Stimulated activated CD8-positive, alpha-beta memory T cell treated with anti-CD3 and anti-CD28 coated beads, Interleukin-12 subunit alpha, Interleukin-12 subunit beta, amount 100 ng/mL, for 24 hours (primary cell): ENCODE results near the gene MICOS13.
"Not testable (repeated sequence)": the region's sequence is repeated elsewhere in the genome, so short reads cannot be mapped to it uniquely, and the experiment has no call there.

Experiments
- DNase-seq: peaks from one replicate; pipeline ENCODE4 v3.0.0-alpha.2; 2020; ENCODE audit errors: extremely low read depth

The MICOS13 gene

DNA sequence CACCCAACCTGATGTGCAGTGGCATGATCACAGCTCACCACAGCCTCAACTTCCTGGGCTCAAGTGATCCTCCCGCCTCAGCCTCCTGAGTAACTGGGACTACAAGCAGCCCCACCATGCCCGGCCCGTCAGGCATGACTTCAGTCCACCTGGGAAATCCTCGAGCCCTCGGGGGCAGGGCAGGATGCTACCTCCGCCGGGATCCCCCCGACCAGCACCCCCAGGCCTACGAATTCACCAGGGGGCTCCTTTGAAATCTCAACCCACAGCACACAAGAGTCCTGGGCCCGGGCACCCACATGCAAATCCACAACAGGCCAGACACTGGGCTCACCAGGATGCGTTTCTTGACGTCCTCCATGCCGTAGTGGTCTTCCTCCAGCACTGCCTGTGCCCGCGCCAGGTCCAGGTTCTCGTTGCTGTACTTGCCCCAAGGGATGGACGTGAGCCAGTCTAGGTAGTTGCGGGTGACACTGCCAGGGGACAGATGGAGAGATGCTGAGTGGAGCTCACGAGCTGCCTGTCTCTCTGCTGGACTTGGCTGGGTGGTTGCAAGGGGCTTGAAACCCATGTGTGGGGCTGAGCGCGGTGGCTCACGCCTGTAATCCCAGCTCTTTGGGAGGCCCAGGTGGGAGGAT is 20.3 kb upstream of the MICOS13 start:
- DNase-seq: no peak

DNA sequence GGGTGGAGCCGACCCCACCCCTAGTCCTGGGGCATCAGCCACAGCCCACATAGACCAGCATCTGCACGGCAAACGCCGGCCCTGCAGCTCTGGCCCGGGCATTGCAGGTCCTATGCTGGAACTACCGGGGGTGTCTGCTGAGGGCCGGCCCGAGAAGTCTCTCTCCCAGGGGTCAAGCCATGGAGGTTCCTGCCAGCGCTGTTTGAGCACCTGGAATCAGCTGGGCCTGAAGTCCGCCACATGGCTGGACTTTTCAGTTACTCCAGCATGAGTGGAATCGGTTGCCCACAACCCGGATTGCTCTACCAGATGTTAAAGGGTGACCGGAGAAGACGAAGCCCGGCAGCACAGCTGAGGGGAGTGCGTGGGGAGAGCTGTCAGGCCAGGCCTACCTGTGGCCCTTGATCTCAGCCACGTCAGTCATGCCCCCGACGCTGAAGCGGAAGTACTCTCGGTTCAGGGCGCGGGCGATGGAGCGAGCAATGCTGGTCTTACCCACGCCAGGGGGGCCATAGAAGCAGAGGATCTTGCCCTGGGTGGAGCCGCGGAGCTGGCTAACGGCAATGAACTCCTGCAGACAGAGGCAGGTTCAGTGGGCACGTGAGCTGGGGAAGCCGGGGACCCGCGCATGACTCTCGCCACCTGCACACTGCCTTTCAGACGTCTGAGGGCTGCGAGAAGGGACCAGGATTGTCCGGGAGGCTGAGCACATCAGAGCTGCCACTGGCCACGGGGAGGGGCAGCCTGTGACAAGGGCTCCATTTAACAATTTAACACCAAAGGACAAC is 18.5 kb upstream of the MICOS13 start:
- DNase-seq: no peak

DNA sequence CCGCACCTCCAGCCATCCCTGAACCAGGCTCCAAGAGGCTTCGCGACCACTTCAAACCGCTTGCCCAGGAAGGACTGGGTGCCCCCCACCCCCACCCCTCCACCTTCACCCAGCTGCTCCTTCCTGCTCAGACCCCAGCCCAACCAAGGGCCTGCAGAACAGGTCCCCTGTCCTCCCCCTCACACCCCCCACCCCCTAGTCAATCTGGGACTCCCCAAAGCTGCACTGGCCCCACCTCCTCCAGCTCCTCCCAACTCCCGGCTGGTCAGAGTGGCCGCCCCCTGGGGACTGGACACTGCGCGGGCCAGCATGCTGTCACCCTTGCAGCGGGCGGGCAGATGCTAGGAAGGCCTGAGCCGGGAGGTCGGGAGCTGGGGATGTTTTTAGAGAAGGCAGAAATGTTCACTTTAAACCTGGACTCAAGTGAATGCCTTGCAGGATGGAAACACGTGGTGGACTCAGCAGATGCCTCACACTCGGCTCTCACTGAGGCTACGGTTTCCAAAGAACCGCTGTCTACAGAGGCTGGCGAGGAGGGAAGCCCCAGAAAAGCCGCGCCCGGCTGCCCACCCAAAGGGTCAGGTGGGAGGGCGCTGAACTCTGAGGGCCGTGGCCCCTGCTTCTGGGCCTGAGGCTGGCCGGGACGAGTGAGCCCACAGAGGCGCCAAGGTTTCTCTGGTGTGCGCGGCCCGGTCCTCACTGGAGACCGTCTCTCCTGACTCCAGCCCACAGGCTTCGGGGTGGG is 17.7 kb upstream of the MICOS13 start:
- DNase-seq: no peak

DNA sequence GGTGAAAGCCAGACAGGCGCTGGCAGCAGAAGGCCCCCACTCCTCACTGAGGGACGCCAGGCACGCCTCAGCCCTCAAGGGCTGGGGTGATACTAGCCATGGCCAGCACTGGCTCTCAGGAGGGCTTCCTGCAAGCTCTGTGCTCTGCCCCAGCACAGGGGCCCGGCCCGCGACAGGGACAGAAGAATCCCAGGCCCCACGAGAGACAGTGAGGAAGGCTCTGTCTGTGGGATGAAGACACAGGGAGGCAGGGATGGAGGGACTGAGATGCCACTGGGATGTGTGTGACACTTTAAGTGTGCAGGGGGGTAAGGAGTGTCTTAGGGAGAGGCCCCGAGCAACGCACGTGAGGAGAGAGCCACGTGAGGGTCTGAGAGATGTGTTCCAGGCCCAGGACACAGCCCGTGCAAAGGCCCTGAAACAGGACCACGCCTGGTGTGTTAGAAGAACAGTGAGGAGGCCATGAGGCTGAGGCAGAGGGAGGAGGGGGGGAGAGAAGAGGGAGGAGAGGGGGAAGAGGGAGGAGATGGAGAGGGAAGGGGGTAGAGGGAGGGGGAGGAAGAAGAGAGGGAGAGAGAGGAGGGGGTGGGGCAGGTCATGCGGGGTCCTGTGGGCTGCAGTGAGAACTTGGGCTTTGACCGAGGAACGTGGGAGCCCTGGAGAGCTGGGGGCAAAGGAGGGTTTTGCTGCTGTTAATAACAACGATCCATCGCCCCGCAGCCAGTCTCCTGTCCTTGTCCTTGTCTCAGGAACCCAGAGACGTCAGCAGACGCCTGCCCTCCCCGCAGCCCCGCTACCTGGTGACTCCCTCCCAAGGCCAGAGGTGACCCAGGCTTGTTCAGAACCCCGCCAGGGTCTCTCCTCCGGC is 16.9 kb upstream of the MICOS13 start:
- DNase-seq: no peak

DNA sequence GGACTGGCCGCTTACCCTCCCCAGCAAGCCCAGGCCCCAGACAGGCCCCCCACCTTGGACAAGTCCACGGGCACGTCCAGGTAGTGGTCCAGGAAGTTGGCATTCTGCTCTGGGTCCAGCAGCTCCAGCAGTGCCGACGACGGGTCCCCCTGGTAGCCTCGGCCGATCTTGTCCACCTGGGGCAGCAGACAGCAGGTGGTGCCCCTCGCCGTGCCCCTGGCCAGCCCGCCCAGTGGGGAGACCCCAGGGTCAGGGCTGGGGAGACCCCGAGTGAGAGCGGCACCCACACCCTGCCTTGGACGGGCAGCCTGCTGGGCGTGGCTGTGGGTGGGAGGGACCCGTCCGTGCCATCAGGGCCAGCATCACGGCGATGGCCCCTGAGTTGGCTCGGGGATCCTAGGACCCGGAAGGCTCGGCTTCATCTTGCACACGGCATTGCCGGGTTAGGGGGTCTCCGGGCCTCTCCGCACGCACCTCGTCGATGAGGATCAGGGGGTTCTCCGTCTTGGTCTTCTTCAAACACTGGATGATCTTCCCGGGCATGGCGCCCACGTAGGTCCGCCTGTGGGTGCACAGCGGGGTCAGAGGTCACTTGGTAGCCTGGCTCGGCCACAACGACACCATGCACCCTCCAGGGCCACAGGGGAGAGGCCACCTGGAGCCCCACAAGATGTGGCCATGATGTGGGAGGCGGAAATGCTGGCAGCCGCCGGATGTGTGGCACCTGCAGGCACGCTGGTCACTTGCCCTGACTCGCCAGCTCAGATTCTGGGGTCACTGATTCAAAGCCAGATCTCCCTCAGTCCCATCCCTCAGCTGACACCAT is 16.1 kb upstream of the MICOS13 start:
- DNase-seq: no peak

DNA sequence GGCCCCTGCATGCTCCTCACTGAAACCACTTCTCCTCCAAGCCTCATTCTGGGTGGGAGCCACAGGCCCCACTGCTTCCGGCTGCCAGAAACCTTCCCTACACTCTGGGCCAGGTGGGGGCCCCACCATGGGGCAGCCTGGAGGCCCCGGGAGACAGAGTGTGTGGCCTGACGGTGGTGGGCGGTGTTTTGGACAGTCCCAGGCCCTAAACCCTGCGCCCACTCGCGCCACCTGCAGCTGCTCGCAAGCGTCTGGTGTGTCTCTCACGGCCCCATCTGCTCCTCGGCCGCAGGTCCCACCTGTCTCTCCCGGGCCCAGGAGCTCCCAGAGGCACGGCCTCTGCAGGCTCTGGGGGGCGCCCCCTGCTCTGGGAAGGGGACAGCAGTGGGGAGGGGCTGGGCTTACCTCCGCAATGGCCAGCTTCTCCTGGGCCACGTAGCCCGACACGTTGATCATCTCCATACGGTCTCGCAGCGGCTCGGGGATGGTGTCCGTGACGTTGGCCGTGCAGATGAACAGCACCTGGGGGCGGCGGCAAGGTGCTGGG is 15.4 kb upstream of the MICOS13 start:
- no peak for DNase-seq

DNA sequence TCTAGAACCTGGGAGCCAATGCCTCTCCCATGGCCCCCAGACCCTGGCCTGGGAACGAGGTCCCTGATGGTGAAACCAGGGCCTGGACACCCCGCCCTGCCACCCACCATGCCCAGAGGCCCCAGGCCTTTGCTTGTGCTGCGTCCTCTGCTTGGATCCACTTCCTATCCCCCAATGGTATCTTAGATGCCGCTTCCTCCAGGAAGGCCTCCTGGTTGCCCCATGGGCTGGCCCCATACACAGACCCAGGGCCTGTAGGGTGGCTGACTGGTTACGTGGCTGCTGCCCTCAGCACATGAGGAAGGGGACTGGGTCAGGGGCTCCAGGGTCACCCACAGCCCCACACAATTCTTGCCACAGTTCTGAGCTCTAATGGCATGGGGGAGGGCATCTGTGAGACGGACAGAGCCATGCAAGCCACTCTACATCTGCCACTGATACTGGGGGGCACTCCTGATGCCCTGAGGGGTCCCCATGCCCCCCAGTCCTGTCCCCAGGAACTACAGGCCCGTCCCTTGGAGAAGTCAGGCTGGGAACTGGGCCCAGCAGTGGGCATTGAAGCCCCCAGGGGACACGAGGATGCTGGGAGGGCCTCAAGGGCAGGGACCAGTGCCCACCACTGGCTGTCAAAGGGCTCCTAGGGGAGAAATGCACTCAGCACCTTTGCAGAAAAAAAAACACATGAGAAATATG is 14.8 kb upstream of the MICOS13 start:
- no peak for DNase-seq

DNA sequence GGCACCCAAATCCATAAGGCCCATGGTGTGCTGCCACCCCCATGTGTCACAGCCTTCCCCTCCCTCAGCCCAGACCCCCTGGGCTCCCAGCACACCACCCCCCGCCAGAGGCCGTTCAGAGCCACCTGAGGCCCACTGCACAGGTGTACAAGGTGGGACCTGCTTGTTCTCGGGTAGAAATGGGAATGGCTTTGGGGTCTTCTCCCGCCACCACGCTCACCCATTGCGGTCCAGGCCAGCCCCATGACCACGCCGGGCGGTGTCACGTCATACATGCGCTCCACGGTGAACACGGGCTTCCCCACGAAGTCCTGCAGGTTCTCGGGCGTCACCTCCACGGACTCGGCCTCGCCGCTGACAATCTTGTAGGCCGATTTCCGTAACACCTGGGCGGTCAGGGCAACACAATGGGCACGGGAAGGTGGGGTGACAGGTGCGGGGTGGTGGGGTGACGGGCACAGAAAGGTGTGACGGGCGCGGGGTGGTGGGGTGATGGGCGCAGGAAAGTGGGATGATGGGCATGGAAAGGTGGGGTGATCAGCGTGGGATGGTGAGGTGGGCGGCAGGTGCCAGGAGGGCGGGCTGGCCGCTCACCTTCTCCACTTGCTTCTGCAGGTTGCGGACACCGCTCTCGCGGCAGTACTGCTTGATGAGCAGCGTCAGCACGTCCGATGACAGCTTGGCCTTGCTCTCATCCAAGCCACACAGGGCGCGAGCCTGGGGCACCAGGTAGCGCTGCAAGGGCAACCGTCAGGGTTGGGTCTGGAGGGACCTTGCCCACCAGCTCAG is 14.0 kb upstream of the MICOS13 start:
- no peak for DNase-seq

DNA sequence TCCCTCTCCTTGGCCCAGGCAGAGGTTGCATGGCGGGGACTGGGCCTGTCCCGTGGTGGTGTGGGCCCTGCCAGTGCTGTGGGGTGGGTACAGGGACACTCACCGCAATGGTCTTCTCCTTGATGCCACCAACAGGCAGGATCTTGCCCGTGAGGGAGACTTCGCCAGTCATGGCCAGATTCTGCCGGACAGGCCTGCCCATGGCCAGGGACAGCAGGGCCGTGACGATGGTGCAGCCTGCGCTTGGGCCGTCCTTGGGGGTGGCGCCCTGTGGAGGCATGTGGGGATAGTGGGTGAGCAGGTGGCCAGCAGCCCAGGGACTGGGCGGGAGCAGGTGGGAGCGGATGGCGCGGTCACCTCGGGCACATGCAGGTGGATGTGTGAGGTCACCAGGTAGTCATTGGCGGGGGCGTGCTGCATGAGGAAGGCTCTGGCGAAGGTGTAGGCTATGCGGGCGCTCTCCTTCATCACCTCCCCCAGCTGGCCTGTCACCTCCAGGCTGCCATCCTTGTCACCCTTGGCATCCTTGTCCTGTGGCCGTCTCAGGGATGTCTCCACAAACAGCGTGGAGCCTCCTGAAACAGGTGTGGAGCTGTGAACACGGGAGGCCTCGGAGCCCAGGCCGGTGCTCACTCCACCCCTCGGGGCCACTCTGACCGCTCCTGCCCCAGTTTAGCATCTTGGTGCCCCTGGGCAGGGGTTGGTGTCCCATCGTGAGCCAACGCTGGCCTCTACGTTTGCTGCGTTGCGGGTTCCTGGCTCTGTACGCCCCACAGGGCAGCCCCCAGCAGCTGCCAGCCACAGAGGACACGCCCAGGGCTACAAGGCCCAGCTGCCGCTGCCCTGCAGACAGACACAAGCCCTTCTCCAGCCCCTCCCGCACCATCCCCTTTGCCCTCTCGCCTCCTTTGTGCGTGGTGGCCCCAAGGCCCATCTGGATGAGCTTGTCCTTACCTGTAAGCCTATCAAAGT is 13.2 kb upstream of the MICOS13 start:
- no peak for DNase-seq

DNA sequence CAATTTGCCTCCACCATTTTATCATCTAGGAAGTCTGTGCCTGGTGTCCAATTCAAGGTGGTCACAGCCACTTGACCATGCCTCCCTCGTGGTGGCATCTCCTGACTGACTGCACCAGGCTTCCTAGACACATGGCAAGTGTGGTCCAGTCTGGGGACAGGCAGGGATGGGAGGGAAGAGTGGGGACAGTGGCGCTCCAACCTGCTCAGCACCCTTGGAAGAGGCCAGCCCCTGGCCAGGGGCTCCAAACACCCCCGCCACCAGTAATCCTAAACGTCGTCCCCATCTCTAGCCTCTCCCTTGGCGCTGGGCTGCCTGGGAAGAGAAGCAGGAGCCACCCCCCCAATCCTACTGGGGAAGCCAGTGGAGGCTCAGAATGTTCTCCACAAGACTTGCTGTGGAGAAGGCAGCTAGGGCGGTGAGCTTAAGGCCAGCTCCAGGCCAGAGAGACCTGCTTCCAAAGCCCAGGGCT is 12.4 kb upstream of the MICOS13 start:
- DNase-seq: no peak

DNA sequence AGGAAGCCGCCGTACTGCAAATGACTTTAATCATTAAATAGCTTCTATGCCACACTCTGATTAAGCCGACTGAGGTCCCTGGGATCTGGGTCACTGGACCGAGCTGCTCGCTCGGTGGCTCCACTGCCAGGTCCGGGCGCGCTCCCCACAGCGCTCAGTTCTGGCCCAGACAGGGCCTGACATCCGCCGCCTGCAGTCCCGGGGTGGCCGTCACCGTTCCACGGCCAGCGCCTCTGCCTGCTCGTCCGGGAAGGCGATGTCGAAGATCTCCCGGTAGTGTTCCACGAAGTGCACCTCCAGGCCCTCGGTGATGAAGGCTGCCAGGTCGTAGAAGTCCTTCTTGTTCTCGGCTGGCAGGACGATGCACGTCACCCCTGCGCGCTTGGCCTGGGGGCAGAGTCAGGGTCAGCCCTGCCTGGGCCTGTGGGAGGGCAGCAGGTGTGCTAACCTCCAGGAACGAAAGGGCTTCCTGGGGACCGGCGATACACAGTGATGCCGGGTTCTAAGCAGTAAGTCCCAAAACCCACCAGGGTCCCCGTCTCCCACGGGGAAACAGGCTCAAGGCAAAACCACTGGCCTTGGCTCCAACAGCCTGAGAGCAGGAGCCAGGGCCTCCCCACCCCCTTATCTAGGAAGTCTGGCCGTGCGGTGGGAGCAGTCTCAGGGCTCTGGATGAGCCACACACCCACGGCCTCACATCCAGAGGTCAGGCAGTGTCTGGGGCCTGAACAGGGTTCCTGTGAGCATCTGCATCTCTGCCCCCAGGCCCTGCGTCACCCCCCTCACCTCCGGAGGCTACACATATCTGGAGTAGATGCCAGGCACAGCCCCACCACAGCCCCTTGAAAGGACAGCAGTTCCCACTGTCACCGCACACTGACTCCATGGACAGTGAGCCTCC is 11.8 kb upstream of the MICOS13 start:
- DNase-seq: no peak

DNA sequence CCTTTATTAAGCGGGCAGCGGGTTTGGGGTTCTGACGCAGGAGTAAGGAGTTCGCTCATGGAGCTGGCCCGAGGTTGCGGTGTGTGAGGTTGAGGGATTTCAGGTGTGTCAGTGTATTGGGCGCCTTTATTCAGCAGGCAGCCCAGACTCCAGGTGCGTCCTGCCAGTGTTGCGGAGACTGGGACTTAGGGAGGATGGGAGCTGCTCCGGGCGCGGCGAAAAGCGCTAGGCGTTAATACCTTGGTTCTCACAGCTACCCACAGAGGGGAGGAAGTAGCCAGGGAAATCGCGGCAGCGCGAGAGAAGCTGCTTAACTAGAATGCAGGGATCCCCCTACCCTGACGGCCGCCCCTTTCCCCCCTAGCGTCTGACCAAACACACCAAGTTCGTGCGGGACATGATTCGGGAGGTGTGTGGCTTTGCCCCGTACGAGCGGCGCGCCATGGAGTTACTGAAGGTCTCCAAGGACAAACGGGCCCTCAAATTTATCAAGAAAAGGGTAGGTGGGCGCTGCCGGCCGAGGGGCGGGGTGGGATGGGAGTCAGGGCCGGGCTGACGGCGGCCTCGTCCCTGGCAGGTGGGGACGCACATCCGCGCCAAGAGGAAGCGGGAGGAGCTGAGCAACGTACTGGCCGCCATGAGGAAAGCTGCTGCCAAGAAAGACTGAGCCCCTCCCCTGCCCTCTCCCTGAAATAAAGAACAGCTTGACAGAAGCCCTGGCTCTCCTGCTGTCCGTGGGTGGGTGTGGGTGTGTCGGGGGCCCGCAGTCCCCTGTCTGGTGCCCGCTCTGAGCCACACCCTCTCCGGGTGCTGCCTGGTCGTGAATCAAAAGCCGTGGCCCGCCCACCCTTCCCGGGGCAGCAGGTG is 10.9 kb upstream of the MICOS13 start:
- DNase-seq: no peak

DNA sequence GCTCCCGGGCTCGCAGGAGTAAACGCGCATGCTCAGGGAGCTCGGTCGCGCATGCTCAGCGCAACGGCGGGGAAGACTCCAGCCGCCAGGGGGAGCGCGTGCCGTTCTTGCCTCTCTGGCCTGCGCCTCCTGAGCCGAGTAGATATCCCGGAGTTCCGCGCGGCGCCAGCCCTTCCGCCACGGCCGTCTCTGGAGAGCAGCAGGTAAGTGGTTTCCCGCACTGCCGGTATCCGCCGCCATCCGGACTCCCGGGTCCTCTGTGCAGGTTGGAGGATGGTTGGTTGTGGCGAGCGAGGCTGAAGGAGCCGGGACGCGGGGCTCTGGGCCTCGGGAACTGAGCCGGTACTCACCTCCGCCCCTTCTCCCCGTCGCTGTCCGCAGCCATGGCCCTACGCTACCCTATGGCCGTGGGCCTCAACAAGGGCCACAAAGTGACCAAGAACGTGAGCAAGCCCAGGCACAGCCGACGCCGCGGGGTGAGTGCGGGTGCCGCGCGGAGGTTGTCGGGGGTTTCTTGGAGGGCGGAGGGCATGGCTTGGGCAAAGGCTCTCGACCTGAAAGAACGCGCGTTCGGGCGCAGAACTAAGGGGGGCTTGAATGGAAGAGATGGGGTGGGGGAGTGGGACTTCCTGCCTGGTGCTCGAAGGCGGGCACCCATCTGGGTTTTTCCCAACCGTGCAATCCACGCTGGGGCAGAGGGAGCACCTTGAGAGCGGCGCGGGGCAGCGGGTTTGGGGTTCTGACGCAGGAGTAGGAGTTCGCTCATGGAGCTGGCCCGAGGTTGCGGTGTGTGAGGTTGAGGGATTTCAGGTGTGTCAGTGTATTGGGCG is 10.0 kb upstream of the MICOS13 start, which contains the start of gene RPL36:
TSS of gene RPL36 (plus strand) at position 171 of the 830 bp plus-strand sequence. CDS start at position 384, 213 bp downstream.
- DNase-seq: peak; percentile 96

DNA sequence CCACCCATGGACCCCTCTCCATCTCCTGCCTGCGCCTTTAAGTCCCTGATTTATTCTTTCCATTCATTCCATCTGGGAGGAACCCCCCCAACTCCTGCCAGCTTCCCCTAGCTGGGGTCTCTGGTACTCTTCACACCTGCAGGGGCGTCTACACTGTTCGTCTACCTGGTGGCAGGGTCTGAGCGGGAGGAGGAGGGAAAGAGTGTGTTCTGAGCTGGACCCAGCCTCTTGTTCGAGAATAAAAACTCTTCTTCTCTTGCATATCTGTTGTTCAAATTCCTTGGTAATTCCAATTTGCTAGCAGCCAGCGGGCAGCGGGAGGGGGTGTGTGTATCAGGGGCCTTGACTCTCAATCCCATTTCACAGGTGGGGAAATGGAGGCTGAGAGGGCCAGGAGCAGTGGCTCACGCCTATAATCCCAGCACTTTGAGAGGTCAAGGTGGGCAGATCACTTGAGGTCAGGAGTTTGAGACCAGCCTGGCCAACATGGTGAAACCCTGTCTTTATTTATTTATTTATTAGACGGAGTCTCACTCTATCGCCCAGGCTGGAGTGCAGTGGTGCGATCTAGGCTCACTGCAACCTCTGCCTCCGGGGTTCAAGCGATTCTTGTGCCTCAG is 8.1 kb upstream of the MICOS13 start:
- DNase-seq: not testable (repeated sequence)
